DND-41 (cell line): Measurements from ENCODE around the gene CTNND1.

ENCODE experiments used
- ATAC-seq: fragments of 200-7000 bp; cut with Tn5 transposase; 3 replicates; pipeline ENCODE4 v1.9.1; 2021; ENCODE audit warnings: low read depth; ENCODE audit not compliant: insufficient read depth
- DNase-seq: peaks from one replicate; pipeline ENCODE4 v3.0.0-alpha.2; 2020
- H2AFZ ChIP-seq: 2 replicates; pipeline ENCODE4 v1.6.0; 2012; ENCODE audit warnings: low read depth, low read length
- H3K27ac ChIP-seq: 2 replicates; pipeline ENCODE4 v1.5.1; 2012; ENCODE audit warnings: low read length, inconsistent platforms
- H3K27me3 ChIP-seq: fragments of 200-600 bp; sonication (generic); 2 replicates; pipeline ENCODE4 v1.6.0; 2012; ENCODE audit warnings: low read length, mild to moderate bottlenecking, inconsistent platforms; ENCODE audit not compliant: insufficient read depth, poor library complexity
- H3K36me3 ChIP-seq: 2 replicates; pipeline ENCODE4 v1.5.1; 2012; ENCODE audit warnings: low read length, inconsistent platforms; ENCODE audit not compliant: insufficient read depth
- H3K4me1 ChIP-seq: 2 replicates; pipeline ENCODE4 v1.5.1; 2012; ENCODE audit warnings: mild to moderate bottlenecking, low read length; ENCODE audit not compliant: insufficient read depth
- H3K4me2 ChIP-seq: 2 replicates; pipeline ENCODE4 v1.6.0; 2012; ENCODE audit warnings: mild to moderate bottlenecking, moderate library complexity, low read length, inconsistent platforms; ENCODE audit not compliant: insufficient read depth
- H3K4me3 ChIP-seq, 2 experiments: fragments of 200-600 bp in 1 of 2; shearing (Covaris generic) in 1 of 2; 2 replicates each; pipeline ENCODE4 v1.5.1; 2012 to 2016; ENCODE audit warnings: inconsistent platforms in 2 of 2, low read length in 2 of 2, mild to moderate bottlenecking in 2 of 2, low read depth in 1 of 2, moderate library complexity in 1 of 2
- H3K79me2 ChIP-seq: 2 replicates; pipeline ENCODE4 v1.6.0; 2012; ENCODE audit warnings: low read length, inconsistent platforms; ENCODE audit not compliant: insufficient read depth
- H3K9ac ChIP-seq: 2 replicates; pipeline ENCODE4 v1.6.0; 2012; ENCODE audit warnings: low read depth, mild to moderate bottlenecking, inconsistent platforms, low read length, moderate library complexity
- H3K9me3 ChIP-seq: 2 replicates; pipeline ENCODE4 v1.5.1; 2012; ENCODE audit warnings: low read length, moderate library complexity, mild to moderate bottlenecking, inconsistent platforms; ENCODE audit not compliant: insufficient read depth, severe bottlenecking
- H4K20me1 ChIP-seq: 2 replicates; pipeline ENCODE4 v1.6.0; 2012; ENCODE audit warnings: low read length; ENCODE audit not compliant: insufficient read depth
- EZH2 ChIP-seq: IDR thresholded peaks from 3 replicates; pipeline ENCODE4 v1.6.1; 2012; ENCODE audit warnings: borderline replicate concordance, low read depth, mild to moderate bottlenecking, moderate library complexity, low read length, inconsistent platforms; ENCODE audit not compliant: severe bottlenecking
- TF ChIP-seq, protein P1 (sequence below): IDR thresholded peaks from 2 replicates; pipeline ENCODE4 v1.5.1; 2012; ENCODE audit warnings: borderline replicate concordance, low read length, moderate library complexity, mild to moderate bottlenecking; ENCODE audit not compliant: poor library complexity, severe bottlenecking; ENCODE audit errors: extremely low read depth

The CTNND1 gene

DNA sequence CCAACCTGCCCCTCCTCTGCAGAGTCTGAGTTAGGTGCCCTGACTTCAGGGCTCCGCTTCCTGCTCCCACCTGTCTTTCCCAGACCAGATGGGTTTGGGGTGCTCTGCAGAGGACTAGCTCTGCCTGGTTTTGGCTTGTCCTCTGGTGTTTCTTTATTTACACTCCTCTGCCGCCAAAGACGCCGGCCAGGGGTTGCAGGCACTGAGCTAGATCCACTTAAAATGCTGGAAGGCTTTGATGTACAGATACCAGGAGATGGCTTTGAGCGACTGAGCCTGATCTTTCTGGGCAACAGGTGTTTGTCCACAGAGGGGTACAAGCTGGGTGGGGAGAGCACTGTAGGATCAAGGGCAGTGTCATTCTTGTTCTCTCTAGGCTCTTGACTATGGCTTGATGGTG, 16.4 kb upstream of the CTNND1 start:
- H3K9ac ChIP-seq, result no peak overlapping the region
- ATAC-seq (no peak), DNase-seq (no peak)
- TF ChIP-seq EZH2, result no peak
- TF ChIP-seq, protein P1, sequence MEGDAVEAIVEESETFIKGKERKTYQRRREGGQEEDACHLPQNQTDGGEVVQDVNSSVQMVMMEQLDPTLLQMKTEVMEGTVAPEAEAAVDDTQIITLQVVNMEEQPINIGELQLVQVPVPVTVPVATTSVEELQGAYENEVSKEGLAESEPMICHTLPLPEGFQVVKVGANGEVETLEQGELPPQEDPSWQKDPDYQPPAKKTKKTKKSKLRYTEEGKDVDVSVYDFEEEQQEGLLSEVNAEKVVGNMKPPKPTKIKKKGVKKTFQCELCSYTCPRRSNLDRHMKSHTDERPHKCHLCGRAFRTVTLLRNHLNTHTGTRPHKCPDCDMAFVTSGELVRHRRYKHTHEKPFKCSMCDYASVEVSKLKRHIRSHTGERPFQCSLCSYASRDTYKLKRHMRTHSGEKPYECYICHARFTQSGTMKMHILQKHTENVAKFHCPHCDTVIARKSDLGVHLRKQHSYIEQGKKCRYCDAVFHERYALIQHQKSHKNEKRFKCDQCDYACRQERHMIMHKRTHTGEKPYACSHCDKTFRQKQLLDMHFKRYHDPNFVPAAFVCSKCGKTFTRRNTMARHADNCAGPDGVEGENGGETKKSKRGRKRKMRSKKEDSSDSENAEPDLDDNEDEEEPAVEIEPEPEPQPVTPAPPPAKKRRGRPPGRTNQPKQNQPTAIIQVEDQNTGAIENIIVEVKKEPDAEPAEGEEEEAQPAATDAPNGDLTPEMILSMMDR, result no peak
- no peak overlapping the region for H3K4me3 ChIP-seq
- H3K9me3 ChIP-seq, result no peaks in the 10 kb centered on the region
- peaks cover 7% of the 10 kb centered on the region; the same call in 1 of the 2 replicates for H4K20me1 ChIP-seq
- H3K4me1 ChIP-seq, result peaks cover 19% of the 10 kb centered on the region
- no peak overlapping the region for H3K4me2 ChIP-seq
- peaks cover 41% of the 10 kb centered on the region for H3K36me3 ChIP-seq
- H3K27me3 ChIP-seq, result no peaks in the 10 kb centered on the region
- peaks cover 25% of the 10 kb centered on the region for H3K79me2 ChIP-seq
- H2AFZ ChIP-seq, result no peak overlapping the region
- H3K27ac ChIP-seq, result 0 out of 2 replicates have a peak overlapping the region, but pooled peaks have one; percentile 1

DNA sequence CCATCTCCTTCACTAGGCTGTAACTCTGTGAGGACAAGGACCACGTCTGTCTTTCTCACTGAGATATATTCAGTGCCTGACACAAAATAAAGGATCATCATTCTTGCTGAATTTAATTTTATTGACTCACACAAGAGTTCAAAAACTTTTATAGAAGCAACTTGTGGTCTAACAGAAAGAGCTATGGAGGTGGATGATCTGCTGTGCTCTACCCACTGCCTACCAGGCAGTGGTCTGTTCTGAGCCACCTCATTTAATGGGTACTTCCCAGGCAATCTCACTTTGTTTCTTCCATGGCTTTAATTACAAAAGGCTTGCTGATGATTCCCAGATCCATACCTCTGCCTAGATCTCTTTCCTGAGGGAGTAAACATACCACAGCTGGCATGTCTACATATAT, 14.7 kb upstream of the CTNND1 start:
- no peak overlapping the region for H2AFZ ChIP-seq
- H4K20me1 ChIP-seq, result peaks cover 7% of the 10 kb centered on the region; the same call in 1 of the 2 replicates
- H3K4me3 ChIP-seq, result no peak overlapping the region
- no peaks in the 10 kb centered on the region for H3K9me3 ChIP-seq
- no peak overlapping the region for H3K27ac ChIP-seq
- H3K9ac ChIP-seq, result no peak overlapping the region
- no peak for DNase-seq
- H3K4me2 ChIP-seq, result no peak overlapping the region
- H3K79me2 ChIP-seq, result peaks cover 17% of the 10 kb centered on the region
- H3K4me1 ChIP-seq, result peaks cover 11% of the 10 kb centered on the region
- H3K36me3 ChIP-seq, result peaks cover 38% of the 10 kb centered on the region
- no peak for ATAC-seq
- H3K27me3 ChIP-seq, result no peaks in the 10 kb centered on the region
- TF ChIP-seq, protein P1, result no peak

DNA sequence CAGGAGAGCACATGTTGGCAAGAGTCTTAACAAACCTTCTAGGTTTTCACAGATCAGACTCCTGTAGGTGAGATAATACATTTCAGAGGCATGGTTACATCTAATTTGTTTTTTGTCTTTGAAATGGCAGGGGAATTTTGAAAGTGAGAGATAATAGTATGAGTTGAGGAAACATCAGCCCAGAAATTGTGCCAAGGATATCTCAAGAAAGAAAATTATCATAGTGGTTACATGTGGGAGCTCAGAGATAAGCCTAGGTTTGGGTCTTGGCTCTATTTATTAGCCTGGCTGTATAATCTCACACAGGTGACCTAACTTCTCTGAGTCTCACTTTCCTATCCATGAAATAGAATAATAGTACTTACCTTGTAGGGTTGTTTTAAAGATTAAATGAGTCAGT, 10.4 kb upstream of the CTNND1 start:
- no peak for DNase-seq
- no peaks in the 10 kb centered on the region for H3K4me1 ChIP-seq
- ATAC-seq, result no peak
- TF ChIP-seq, protein P1, result no peak
- TF ChIP-seq EZH2, result no peak
- no peaks in the 10 kb centered on the region for H3K27me3 ChIP-seq
- no peak overlapping the region for H2AFZ ChIP-seq
- H3K9ac ChIP-seq, result no peak overlapping the region
- no peaks in the 10 kb centered on the region for H3K9me3 ChIP-seq
- no peaks in the 10 kb centered on the region for H4K20me1 ChIP-seq
- no peaks in the 10 kb centered on the region for H3K79me2 ChIP-seq
- H3K4me3 ChIP-seq, result no peak overlapping the region
- no peaks in the 10 kb centered on the region for H3K36me3 ChIP-seq
- no peak overlapping the region for H3K27ac ChIP-seq
- no peak overlapping the region for H3K4me2 ChIP-seq
